ENCODE results near the gene PDAP1. TPM values are rescaled to one million over a fixed set of nuclear protein-coding genes. Genes with fewer than 3 reads are reported as not detected.
"Not testable (repeated sequence)": the region's sequence is repeated elsewhere in the genome, so short reads cannot be mapped to it uniquely, and the experiment has no call there.

PDAP1 gene
- total RNA-seq, 1 donor: 33.7 TPM

DNA sequence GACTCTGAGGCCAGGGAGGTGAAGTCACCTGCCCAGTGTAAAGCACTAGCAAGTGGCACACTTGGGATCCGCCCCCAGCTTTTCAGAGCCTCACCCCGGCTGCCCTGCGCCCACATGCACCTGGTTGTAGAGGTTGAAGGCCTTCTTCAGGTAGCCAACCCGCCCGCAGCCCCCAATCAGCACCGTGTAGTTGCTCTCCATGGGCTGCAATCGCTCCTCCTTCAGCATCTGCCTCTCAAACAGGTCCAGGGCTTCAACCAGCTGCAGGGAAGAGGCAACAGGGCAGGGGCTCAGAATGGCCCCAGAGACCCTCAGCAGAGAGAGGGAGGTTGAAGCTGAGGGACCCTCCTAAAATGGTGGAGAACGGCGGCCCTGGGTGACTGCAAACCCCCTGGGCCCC, 24.8 kb upstream of the PDAP1 start:
- H3K27me3 ChIP-seq (ENCODE audit: insufficient read depth, low read length): no peaks in the 10 kb centered on the region
- no peaks in the 10 kb centered on the region for H3K9me3 ChIP-seq (ENCODE audit: low read depth, low read length)
- H3K4me1 ChIP-seq (ENCODE audit: insufficient read depth, low read length): peaks cover 7% of the 10 kb centered on the region
- no peak overlapping the region for H3K4me3 ChIP-seq (ENCODE audit: insufficient read depth, low read length)
- no peak overlapping the region for H3K4me2 ChIP-seq (ENCODE audit: insufficient read depth, low read length)
- peaks cover 30% of the 10 kb centered on the region for H3K36me3 ChIP-seq (ENCODE audit: insufficient read depth, low read length)
- H3K79me2 ChIP-seq (ENCODE audit: insufficient read depth, low read length): peaks cover 17% of the 10 kb centered on the region
- no peak overlapping the region for H3K27ac ChIP-seq (ENCODE audit: low read depth, low read length)
- TF ChIP-seq, protein P1, sequence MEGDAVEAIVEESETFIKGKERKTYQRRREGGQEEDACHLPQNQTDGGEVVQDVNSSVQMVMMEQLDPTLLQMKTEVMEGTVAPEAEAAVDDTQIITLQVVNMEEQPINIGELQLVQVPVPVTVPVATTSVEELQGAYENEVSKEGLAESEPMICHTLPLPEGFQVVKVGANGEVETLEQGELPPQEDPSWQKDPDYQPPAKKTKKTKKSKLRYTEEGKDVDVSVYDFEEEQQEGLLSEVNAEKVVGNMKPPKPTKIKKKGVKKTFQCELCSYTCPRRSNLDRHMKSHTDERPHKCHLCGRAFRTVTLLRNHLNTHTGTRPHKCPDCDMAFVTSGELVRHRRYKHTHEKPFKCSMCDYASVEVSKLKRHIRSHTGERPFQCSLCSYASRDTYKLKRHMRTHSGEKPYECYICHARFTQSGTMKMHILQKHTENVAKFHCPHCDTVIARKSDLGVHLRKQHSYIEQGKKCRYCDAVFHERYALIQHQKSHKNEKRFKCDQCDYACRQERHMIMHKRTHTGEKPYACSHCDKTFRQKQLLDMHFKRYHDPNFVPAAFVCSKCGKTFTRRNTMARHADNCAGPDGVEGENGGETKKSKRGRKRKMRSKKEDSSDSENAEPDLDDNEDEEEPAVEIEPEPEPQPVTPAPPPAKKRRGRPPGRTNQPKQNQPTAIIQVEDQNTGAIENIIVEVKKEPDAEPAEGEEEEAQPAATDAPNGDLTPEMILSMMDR (IDR thresholded peaks at IDR 0.05; ENCODE audit: extremely low read depth, low read depth, low read length): no peak
- DNase-seq (ENCODE audit: insufficient read length, low spot score, missing footprints): peak; percentile 76
- H2AFZ ChIP-seq (ENCODE audit: low read length): no peak overlapping the region
- peaks cover 3% of the 10 kb centered on the region for H4K20me1 ChIP-seq (ENCODE audit: insufficient read depth, low read length)

DNA sequence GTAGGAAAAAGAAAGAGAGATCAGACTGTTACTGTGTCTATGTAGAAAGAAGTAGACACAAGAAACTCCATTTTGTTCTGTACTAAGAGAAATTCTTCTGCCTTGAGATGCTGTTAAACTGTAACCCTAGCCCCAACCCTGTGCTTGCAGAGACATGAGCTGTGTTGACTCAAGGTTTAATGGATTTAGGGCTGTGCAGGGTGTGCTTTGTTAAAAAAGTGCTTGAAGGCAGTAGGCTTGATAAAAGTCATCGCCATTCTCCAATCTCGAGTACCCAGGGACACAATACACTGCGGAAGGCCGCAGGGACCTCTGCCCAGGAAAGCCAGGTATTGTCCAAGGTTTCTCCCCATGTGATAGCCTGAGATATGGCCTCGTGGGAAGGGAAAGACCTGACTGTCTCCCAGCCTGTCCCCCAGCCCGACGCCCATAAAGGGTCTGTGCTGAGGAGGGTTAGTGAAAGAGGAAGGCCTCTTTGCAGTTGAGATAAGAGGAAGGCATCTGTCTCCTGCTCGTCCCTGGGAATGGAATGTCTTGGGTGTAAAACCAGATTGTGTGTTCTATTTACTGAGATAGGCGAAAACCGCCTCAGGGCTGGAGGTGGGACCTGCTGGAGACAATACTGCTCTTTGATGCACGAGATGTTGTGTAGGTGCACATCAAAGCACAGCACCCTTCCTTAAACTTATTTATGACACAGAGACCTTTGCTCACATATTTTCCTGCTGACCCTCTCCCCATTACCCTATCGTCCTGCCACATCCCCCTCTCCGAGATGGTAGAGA, 23.6 kb upstream of the PDAP1 start:
- not testable (repeated sequence) for H4K20me1 ChIP-seq (ENCODE audit: insufficient read depth, low read length); H2AFZ ChIP-seq (ENCODE audit: low read length); H3K4me2 ChIP-seq (ENCODE audit: insufficient read depth, low read length); H3K27ac ChIP-seq (ENCODE audit: low read depth, low read length); H3K4me1 ChIP-seq (ENCODE audit: insufficient read depth, low read length); H3K79me2 ChIP-seq (ENCODE audit: insufficient read depth, low read length); H3K27me3 ChIP-seq (ENCODE audit: insufficient read depth, low read length); H3K4me3 ChIP-seq (ENCODE audit: insufficient read depth, low read length); H3K9me3 ChIP-seq (ENCODE audit: low read depth, low read length)
- H3K36me3 ChIP-seq (ENCODE audit: insufficient read depth, low read length): peaks cover 30% of the 10 kb centered on the region
- DNase-seq (ENCODE audit: insufficient read length, low spot score, missing footprints): peak; percentile 3

DNA sequence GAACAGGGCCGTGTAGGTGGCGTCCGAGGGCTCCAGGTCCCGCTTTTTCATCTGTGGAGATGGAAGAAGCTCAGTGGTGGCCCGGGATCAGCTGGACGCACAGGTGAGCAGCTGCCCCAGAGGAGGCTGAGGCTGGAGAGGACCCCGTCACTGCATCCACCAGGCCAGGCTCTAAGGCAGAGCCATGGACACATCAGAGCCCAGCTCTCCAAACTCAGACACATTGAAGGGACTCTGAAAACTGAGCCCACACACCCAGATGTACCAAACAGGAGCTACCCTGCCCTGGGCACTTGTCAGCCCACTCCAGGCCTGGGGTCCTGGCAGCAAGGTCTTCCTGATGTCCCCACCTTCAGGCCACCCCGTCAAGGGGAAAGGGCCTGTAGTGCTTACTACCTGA, 21.4 kb upstream of the PDAP1 start:
- no peaks in the 10 kb centered on the region for H3K27me3 ChIP-seq (ENCODE audit: insufficient read depth, low read length)
- no peak overlapping the region for H3K27ac ChIP-seq (ENCODE audit: low read depth, low read length)
- H3K36me3 ChIP-seq (ENCODE audit: insufficient read depth, low read length): peaks cover 26% of the 10 kb centered on the region
- no peaks in the 10 kb centered on the region for H3K4me1 ChIP-seq (ENCODE audit: insufficient read depth, low read length)
- no peak overlapping the region for H2AFZ ChIP-seq (ENCODE audit: low read length)
- H3K4me3 ChIP-seq (ENCODE audit: insufficient read depth, low read length): no peak overlapping the region
- TF ChIP-seq, protein P1 (IDR thresholded peaks at IDR 0.05; ENCODE audit: extremely low read depth, low read depth, low read length): no peak
- H3K79me2 ChIP-seq (ENCODE audit: insufficient read depth, low read length): no peaks in the 10 kb centered on the region
- no peaks in the 10 kb centered on the region for H4K20me1 ChIP-seq (ENCODE audit: insufficient read depth, low read length)
- no peaks in the 10 kb centered on the region for H3K9me3 ChIP-seq (ENCODE audit: low read depth, low read length)
- peak; percentile 70 for DNase-seq (ENCODE audit: insufficient read length, low spot score, missing footprints)
- no peak overlapping the region for H3K4me2 ChIP-seq (ENCODE audit: insufficient read depth, low read length)

DNA sequence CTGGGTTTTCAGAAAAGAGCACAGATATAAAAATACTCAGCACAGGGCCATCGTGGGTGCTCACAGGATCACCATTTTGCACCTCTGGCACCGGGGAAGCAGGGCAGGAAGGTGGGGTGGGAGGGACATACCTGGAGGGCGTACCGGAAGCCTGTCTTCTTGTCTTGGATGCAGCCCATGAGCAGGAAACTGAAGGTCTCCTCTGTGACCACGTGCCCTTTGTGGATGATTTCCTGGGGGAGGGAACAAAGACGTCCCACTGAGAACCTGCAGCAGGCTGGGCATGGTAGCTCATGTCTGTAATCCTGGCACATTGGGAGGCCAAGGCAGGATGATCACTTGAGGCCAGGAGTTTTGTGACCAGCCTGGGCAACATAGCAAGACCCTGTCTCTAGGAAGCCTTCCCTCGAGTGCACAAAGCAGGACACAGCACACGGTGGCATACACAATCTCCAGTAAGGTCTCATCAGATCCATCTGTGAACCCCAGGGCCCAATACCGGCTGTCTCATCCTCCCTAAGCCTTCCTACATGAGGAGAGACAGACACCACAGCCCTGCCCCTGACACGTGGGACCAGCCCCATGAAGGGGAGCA, 20.7 kb upstream of the PDAP1 start:
- H3K4me3 ChIP-seq (ENCODE audit: insufficient read depth, low read length): no peak overlapping the region
- H3K4me1 ChIP-seq (ENCODE audit: insufficient read depth, low read length): no peaks in the 10 kb centered on the region
- H3K4me2 ChIP-seq (ENCODE audit: insufficient read depth, low read length): no peak overlapping the region
- H3K9me3 ChIP-seq (ENCODE audit: low read depth, low read length): no peaks in the 10 kb centered on the region
- H3K36me3 ChIP-seq (ENCODE audit: insufficient read depth, low read length): peaks cover 23% of the 10 kb centered on the region
- TF ChIP-seq, protein P1 (IDR thresholded peaks at IDR 0.05; ENCODE audit: extremely low read depth, low read depth, low read length): no peak
- no peak overlapping the region for H3K27ac ChIP-seq (ENCODE audit: low read depth, low read length)
- peak; percentile 52 for DNase-seq (ENCODE audit: insufficient read length, low spot score, missing footprints)
- no peaks in the 10 kb centered on the region for H3K27me3 ChIP-seq (ENCODE audit: insufficient read depth, low read length)
- no peaks in the 10 kb centered on the region for H3K79me2 ChIP-seq (ENCODE audit: insufficient read depth, low read length)
- no peak overlapping the region for H2AFZ ChIP-seq (ENCODE audit: low read length)
- no peaks in the 10 kb centered on the region for H4K20me1 ChIP-seq (ENCODE audit: insufficient read depth, low read length)
